H7 (cell line): ENCODE data around the gene EIF4E. TPM values are rescaled to one million over a fixed set of nuclear protein-coding genes. Genes with fewer than 3 reads are reported as not detected.
"Not testable (repeated sequence)": the region's sequence is repeated elsewhere in the genome, so short reads cannot be mapped to it uniquely, and the experiment has no call there.

ENCODE experiments used
- DNase-seq: peaks from one replicate; pipeline ENCODE4 v3.0.0; 2012
- H3K27me3 ChIP-seq: 2 replicates; pipeline ENCODE4 v1.6.0; 2011; ENCODE audit warnings: mild to moderate bottlenecking, low read length; ENCODE audit not compliant: control insufficient read depth, insufficient read depth
- H3K36me3 ChIP-seq: replicated peaks from 2 replicates; pipeline ENCODE4 v1.5.1; 2011; ENCODE audit warnings: low read length; ENCODE audit not compliant: control insufficient read depth, insufficient read depth
- H3K4me3 ChIP-seq: 2 replicates; pipeline ENCODE4 v1.5.1; 2011; ENCODE audit warnings: low read depth, mild to moderate bottlenecking, control low read depth, low read length, moderate library complexity; ENCODE audit not compliant: insufficient read depth
- total RNA-seq: library from RNA; depleted of rRNA; stranded (reverse); fragments of >200 nt; shearing (Covaris generic); gene quantifications from 2 replicates; pipeline ENCODE4 v1.2.3, GENCODE V29; 2014; rRNA removed

The EIF4E gene
- total RNA-seq, 1 experiment from 2014 or later, result 184 TPM

DNA sequence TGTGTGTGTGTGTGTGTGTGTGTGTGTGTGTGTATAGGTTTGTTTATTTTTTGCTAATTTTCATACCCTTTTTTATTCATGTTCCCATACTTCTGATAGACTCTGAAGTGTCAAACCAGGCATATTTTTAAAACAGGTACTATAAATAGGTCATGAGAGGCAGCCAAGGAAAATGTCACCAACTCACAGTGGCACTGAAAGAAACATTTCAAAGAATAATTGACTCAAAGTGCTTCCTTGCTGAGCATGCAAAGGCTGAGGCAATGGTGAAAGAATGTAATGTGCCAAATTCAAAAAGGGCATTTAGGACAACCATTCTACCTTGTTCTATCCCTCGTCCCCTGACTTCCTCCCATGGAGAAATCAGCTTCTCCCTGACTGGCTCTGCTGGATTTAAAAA, 95.5 kb downstream of the EIF4E start:
- H3K27me3 ChIP-seq, result no peaks in the 10 kb centered on the region
- H3K4me3 ChIP-seq, result no peak overlapping the region
- no peaks in the 10 kb centered on the region for H3K36me3 ChIP-seq
- no peak for DNase-seq

DNA sequence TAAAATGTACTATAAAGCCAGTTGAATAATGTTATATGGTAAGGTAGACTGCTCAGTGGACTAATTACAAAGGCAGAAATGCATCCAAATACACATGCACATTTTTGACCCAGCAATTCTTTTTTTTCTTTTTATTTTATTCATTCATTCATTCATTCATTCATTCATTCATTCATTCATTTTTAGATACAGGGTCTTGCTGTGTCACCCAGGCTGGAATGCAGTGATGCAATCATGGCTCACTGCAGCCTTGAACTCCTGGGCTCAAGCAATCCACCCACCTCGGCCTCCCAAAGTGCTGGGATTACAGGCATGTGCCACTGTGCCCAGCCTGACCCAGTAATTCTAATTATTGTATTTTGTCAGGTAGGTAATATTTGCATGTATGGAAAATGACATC, 97.9 kb downstream of the EIF4E start:
- H3K4me3 ChIP-seq, H3K27me3 ChIP-seq, H3K36me3 ChIP-seq, DNase-seq: not testable (repeated sequence)

Other genes with a start within 250 kb of the EIF4E start
- 94.4 and 126 TPM in 2 replicates for gene METAP1, start 66.6 kb upstream of the EIF4E start, total RNA-seq
- 331 and 341 TPM in 2 replicates for gene ADH5, start 159.7 kb upstream of the EIF4E start, total RNA-seq
- 0.55 TPM in 2 replicates for gene ADH4, start 215.2 kb upstream of the EIF4E start, total RNA-seq